ENCODE results near the gene RNU5B-1. TPM values are rescaled to one million over a fixed set of nuclear protein-coding genes. Genes with fewer than 3 reads are reported as not detected.

RNU5B-1 gene
- total and polyA plus RNA-seq, 9 of the 15 experiments (the other 6 are each of a cell fraction or from before 2014, with no cell fraction given) = 14.2 TPM; not detected in 8

DNA sequence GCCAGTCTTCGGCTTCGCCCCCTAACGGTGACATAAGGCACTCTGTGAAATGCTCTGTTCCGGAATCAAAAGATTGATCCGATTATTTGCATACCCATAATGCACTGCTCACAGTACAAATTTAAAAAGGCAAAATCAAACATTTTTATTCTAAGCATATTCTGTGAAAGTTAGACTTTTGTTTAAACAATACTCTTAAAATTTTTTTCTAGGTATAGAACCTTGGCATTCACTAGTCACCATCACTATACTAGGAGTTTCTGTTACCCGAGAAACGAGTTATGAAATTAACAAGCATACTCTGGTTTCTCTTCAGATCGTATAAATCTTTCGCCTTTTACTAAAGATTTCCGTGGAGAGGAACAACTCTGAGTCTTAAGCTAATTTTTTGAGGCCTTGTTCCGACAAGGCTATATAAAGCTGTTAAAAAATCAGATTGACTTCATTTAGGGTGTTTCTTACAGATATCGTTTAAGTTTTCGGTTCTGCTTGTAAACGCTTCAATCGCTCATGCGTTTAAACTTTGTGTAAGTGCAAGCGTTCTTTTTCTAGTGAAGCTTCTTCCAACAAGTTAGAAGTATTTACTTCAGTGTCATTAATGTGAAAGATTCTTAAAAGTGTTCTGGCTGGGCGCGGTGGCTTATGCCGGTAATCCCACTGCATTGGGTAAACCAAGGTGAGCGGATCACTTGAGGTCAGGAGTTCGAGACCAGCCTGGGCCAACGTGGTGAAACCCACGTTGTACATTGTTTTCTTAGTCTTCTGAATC, at the start of gene RNU5B-1 (continued):
- peak; percentile 96 for TF ChIP-seq NFXL1 (CRISPR knock-in tag; IDR thresholded peaks at IDR 0.05)
- 0 out of 2 replicates have a peak, but pooled peaks have one; percentile 27 for TF ChIP-seq RBM14 (IDR thresholded peaks at IDR 0.05; ENCODE audit: borderline replicate concordance, insufficient read depth, low read depth, low read length)
- TF ChIP-seq MEF2A (IDR thresholded peaks at IDR 0.05; ENCODE audit: control insufficient read depth, low read depth, low read length) = peak; percentile 89
- TF ChIP-seq, protein P1, sequence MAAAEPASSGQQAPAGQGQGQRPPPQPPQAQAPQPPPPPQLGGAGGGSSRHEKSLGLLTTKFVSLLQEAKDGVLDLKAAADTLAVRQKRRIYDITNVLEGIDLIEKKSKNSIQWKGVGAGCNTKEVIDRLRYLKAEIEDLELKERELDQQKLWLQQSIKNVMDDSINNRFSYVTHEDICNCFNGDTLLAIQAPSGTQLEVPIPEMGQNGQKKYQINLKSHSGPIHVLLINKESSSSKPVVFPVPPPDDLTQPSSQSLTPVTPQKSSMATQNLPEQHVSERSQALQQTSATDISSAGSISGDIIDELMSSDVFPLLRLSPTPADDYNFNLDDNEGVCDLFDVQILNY (CRISPR knock-in tag; IDR thresholded peaks at IDR 0.05) = peak; percentile 95
- TF ChIP-seq JUN (IDR thresholded peaks at IDR 0.05; ENCODE audit: borderline replicate concordance, low read depth, low read length) = 0 out of 2 replicates have a peak, but pooled peaks have one; percentile 29
- no peak for TF ChIP-seq JUN (CRISPR knock-in tag; IDR thresholded peaks at IDR 0.05; ENCODE audit: borderline replicate concordance)
- TF ChIP-seq, protein P2, sequence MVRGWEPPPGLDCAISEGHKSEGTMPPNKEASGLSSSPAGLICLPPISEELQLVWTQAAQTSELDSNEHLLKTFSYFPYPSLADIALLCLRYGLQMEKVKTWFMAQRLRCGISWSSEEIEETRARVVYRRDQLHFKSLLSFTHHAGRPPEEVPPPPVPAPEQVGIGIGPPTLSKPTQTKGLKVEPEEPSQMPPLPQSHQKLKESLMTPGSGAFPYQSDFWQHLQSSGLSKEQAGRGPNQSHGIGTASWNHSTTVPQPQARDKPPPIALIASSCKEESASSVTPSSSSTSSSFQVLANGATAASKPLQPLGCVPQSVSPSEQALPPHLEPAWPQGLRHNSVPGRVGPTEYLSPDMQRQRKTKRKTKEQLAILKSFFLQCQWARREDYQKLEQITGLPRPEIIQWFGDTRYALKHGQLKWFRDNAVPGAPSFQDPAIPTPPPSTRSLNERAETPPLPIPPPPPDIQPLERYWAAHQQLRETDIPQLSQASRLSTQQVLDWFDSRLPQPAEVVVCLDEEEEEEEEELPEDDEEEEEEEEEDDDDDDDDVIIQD (CRISPR knock-in tag; IDR thresholded peaks at IDR 0.05) = no peak
- TF ChIP-seq, protein P3, sequence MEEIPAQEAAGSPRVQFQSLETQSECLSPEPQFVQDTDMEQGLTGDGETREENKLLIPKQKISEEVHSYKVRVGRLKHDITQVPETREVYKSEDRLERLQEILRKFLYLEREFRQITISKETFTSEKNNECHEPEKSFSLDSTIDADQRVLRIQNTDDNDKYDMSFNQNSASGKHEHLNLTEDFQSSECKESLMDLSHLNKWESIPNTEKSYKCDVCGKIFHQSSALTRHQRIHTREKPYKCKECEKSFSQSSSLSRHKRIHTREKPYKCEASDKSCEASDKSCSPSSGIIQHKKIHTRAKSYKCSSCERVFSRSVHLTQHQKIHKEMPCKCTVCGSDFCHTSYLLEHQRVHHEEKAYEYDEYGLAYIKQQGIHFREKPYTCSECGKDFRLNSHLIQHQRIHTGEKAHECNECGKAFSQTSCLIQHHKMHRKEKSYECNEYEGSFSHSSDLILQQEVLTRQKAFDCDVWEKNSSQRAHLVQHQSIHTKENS (CRISPR knock-in tag; IDR thresholded peaks at IDR 0.05) = peak; percentile 96
- peak in 1 of 2 experiments; percentile 95; a peak in 2 of 4 replicates for TF ChIP-seq SRF (CRISPR knock-in tag; IDR thresholded peaks at IDR 0.05)
- TF ChIP-seq ZNF699 (CRISPR knock-in tag; IDR thresholded peaks at IDR 0.05; ENCODE audit: insufficient replicate concordance) = no peak
- TF ChIP-seq, protein P4, sequence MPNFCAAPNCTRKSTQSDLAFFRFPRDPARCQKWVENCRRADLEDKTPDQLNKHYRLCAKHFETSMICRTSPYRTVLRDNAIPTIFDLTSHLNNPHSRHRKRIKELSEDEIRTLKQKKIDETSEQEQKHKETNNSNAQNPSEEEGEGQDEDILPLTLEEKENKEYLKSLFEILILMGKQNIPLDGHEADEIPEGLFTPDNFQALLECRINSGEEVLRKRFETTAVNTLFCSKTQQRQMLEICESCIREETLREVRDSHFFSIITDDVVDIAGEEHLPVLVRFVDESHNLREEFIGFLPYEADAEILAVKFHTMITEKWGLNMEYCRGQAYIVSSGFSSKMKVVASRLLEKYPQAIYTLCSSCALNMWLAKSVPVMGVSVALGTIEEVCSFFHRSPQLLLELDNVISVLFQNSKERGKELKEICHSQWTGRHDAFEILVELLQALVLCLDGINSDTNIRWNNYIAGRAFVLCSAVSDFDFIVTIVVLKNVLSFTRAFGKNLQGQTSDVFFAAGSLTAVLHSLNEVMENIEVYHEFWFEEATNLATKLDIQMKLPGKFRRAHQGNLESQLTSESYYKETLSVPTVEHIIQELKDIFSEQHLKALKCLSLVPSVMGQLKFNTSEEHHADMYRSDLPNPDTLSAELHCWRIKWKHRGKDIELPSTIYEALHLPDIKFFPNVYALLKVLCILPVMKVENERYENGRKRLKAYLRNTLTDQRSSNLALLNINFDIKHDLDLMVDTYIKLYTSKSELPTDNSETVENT (CRISPR knock-in tag; IDR thresholded peaks at IDR 0.05) = peak; percentile 97

All from K562 (cell line).